ENCODE data around the gene DGKI.

Gene DGKI

DNA sequence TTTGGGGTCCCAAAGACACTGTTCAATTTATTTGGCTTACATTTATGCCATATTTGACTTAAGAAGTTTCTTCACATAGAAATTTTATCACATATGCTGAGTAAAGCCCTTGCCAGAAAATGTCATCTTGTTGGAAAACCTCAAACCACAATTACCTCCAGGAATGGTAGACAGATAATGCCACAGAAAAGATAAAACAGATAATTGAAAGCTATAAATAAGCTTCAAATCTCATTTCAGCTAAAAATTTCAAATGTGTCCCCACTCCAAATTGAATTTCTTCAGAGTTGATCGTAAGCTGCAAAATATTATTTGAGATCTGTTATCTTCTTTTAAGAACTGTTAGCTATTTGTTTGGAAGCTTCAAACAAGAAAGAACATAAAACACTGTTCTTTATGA lies 326.8 kb downstream of the DGKI start:
- no peak for DNase-seq

DNA sequence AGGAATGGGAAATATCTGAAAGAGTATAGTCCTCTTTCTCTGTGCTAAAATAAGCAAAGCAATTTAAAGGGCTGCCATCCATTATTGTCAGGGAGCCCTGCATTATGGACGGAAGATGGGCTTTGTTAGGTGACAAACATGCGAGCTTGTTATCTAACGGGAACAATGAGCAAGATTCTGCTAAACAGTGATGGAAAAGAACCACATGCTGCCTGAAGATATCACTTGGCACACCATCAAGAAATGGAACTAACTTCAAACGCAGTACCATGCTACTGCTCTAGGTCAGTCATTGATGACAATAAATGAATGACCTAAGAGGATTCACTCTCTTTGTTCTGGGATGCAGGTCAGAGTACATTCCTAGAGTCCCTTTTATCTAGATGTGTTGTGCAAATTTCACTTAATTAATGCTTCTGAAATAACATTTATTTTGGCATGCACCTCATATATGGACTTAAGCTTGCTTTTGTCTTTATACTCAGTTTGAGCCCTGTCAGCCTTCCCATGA lies 327.5 kb downstream of the DGKI start:
- DNase-seq, result no peak

DNA sequence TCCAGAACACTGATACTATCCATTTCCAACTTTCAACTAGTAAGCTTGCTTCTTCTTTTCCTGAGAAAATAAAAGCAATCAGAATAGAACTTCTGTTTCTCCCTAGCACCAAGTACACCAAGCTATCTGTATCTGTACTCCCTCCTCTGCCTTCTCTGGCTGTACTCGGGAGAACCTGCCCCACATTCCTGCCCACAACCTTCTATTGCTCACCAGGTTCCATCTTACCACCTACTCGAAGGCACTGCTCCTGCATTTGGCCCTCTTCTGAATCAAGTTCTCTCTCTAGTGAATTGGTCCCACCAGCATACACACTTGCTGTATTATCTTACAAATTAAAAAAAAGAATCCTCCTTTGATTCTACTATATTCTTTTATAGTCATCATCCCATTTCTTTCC lies 333.7 kb downstream of the DGKI start:
- DNase-seq, result no peak

DNA sequence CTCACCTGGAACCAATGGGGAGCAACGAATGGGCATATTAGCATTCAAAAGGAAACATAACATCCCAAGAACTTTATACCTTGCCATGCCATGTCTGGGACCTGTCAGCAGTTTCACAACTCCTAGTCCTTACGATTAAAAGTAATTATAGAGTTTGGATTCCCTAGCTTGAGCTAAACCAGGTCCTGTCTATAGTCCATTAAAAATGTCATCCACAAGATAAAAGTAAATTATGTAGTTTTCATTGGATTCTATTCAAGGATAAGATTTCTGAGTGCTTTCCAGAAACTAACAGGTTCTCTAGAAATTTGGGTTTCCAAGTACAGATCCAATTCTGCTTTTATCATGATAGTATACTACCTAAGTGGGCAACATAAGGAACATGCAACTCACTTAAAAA lies 339.7 kb downstream of the DGKI start:
- no peak for DNase-seq

DNA sequence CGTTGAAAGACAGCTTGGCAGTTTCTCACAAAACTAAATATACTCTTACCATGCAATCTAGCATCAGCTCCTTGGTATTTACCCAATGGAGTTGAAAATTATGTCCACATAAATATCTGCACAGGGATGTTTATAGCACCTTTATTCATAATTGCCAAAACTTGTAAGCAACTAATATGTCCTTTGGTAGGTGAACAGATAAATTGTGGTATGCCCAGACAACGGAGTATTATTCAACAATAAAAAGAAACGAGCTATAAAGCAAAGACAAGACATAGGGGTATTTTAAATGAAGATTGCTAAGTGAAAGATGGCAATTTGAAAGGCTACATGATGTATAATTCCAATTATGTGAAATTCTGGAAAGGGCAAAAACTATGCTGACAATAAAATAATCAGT lies 340.7 kb downstream of the DGKI start:
- DNase-seq, result no peak

DNA sequence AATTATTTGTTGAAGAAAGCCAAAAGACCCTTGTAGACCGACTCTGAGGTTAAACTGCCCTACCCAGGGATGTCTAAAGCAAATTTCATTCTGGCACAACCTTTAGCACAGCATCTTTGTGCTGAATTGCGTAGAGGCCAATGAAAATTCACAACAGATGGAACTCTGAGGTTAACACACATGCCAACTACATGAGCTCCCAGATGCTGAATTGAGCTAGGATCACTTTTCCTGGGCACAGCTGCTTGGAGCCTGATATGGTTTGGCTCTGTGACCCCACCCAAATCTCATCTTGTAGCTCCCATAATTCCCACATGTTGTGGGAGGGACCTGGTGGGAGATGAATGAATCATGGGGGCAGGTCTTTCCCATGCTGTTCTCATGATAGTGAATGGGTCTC lies 345.2 kb downstream of the DGKI start:
- no peak for DNase-seq

DNA sequence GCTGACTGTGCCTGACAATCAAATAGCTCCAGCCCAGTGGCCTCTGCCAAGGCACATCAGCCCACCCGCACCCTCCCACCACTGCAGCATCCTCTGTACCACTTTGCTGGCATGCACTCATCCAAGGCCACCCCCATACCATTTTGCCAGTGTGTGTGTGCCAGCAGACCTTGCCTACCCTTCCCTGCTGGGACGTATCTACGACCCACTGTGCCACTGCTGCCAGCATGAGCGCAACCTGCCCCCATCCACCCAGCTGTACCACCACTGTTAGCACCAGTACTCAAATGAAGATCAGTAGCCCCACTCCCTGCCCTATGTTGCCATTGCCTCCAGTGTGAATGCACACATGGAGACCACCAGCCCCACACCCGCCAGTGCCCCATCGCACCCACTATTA lies 353.9 kb downstream of the DGKI start:
- DNase-seq, result no peak

DNA sequence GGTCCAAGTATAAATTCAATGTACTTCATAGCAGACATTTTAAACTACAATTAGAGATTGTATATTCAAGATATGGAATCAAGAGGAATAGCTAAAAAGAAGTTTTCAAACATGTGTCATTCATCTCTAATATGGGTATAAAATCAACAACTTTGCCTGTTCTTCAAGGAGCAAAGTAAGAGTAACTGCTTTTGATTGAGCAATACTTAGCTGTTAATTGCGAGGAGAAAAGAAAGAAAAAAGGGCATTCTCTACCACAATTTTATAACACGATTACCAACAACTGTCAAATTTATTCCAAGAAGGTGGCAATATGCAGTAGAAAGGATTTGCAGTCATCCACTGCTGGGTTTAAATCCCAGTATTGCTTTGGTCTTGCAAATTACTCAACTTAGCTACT lies 356.9 kb downstream of the DGKI start:
- no peak for DNase-seq

DNA sequence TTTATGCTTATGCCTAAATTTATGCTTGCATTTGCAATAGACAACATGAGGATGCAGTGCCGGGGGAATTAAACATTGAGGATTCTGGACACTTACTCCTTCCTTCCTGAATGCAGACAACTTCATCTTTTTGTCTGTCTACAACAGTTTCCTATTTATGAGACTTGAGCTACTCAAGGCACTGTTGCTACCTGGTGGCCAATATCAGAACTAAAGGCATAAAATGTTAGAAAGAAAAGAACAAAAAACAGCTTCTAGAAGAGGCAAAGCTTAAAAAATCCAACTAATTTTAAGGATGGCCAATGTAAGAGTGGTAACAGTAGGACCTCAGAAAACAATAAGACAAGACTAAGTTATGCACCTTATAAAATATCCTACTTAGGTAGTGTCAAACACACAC lies 358.7 kb downstream of the DGKI start:
- no peak for DNase-seq

DNA sequence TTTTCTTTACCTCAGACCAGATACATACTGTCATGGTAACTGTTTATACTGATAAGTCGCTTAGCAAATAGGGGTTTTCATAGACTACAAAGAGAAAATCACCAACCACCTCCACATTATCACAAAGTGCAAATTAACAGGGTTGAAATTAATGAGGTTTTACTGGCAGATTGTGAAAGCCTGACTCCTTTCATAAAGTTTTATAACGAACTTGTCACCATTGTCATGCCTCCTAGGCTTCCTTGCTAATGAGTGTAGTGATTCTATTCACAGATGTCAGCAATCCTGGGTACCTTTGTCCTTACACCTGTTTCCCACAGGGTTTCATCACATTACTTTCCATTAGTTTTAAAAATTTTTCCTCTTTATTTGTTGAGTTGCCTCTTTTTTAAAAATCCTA lies 361.0 kb downstream of the DGKI start:
- DNase-seq, result no peak

DNA sequence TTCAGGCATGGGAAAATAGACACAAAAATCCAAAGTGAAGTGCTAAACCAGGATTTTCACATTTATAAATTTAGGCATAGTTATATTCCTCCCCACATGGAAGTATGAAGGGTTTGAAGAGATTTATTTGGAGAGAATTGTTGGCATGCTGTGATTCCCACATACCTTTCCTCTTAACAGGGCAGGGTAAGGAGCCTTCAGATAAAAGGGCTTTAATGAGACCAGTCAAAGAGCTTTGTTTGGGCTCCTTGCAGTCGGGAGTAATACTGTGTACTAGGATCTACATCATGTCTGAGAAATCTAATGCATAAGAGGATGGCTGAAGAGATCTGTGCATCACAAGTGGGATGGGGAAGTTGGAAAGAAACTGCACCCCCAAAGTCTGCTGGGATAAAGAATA lies 362.4 kb downstream of the DGKI start:
- DNase-seq, result no peak

DNA sequence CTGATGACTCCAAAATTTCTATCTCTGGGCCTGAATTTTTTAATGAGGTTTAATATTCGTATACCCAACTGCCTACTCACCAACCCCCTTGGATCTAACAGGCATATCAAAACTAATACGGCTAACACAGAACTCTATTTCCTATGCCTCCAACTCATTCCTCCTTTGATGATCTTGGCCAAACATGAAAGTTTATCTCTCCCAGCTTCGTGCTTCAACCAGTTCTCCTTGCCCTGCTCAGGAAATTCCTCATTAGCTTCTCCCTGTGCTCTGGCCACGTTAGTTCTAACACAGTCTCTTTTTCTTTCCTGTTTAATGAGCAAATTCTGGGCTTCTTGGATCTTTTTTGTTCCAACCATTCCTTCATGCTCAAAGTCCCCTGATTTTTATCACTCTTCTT lies 364.3 kb downstream of the DGKI start:
- DNase-seq, result no peak

DNA sequence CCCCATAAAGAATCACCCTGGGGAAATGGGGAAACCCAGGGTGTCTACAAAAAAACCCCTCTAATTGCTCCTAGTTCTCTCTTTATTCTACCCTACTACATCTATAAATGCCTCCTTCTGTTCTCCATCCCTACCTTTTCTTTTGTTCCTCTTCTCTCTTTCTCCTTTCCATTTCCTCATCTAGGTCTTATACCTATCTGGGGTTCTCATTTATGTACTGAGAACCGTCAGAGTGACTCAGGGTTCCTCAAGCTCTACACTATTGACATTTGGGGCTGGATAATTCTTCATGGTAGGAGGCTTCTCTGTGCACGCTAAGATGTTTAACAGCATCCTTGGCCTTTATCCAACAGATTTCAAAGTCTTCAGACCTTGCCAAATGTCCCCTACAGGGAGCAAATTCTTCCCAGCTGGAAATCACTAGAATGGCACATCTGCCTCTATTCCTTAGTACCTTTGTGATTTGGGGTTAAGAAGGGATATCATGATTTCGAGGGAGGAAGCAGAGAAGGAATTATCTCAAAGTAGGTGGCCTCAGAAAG lies 365.9 kb downstream of the DGKI start:
- peak; percentile 59 for DNase-seq

DNA sequence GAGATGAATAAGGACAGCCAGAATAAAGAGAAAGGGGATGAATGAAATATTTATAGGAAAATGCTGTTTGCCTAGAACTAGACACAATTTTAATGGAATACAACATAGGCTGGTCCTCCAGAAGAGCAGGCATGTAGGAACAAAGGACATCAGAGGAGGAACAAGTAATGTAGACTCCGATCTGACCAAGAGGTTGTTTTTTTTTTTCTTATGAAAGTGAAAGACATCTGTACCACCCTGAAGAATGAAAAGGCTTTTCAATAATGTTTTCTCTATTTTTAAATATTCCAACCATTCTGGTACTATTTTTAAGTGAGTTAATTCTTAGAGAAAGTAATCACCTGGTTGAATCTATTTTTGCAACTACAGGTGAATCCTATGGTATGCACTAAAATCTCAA lies 366.4 kb downstream of the DGKI start:
- DNase-seq, result no peak

DNA sequence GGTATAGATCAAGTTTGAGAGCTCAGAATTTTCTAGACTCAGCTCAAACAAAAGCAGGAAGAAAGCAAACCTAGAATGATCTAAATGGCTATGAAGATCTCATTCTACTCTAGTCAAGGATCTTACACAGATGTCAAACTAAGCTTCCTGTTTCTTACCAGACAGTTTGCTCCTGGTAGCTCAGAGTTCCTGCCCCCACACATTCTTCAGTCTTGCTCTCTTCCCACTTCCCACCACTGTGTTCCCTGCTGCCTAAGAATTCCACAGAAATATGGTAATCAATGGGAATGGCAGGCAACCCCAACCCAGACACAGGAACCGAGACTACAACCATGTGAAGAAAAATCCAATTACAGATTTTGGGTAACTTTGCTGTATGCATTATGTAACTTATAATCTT lies 369.8 kb downstream of the DGKI start:
- no peak for DNase-seq

DNA sequence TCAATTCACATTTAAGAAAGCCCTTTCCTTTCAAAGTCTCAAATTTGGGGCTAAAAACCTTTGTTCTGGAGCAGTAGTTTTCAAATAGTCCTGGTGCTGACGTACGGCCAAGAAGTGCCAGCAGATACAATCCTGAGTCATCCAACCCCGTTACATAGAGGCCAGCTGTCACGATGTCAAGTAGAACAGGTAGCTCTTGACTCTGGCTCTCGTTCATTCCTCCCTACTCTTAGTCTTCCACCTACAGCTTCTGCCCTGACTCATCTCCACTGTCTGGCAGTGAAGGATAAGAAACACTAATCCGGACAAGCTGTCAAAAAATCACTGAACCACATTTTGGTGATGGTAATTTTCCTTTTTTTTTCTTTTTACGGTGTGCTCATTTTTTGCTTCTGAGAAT lies 370.8 kb downstream of the DGKI start:
- no peak for DNase-seq

DNA sequence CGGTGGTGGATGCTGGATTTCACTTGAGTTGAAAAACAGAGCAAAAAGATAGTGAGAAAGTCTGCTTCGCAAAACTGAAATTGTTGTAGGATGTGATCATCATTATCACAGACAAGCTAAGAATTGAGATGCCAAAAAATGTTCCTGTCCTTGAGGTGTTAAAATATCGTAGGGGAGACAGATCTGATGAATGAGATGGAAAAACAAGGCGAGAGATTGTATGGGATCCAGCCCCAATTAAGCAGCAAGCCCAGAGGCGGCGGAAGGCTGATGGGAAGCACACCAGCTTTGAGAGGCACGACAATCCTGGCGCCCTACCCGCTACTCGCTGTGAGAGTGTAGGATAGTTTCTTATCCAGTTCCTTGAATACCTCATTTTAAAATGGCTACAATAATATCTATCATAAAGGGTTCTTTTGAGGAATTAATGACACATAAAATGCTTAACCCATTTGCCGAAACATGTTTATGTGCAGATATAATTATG lies 372.2 kb downstream of the DGKI start:
- no peak for DNase-seq

DNA sequence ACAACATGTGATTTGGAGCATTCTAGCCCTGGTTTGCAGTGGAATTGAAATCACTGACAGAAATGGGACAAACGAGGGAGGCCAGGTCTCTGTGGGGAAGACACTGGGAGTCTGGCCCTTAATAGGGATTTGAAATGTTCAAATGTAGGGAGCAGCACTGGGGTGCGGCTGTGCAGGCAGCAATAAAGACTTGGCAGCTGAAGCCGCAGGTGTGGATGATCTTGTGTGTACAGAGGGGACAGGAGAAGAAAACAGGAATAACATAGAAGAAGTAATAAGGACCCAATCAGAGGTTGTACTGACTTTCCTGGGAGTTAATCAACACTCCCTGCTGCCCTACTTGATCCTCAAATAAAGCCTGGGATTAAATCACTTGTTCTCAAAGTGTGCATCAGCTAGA lies 375.6 kb downstream of the DGKI start:
- no peak for DNase-seq

DNA sequence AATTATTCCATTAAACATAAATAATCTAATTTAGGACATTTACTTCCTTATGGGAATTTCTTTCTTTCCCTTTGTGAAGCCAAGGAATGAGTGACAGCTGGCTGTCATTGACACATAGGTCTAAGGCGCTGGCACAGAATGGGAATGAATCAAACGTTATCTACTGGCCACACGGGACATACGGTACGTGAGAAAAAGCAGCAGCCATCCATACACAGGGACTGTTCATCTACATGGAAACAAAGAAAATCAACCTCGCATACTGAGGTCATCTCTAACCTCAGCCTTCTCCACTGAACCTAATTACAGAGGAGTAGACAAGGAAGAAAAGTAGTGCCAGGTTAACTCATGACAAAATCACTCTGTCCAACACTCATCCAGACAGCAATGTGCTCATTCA lies 376.9 kb downstream of the DGKI start:
- no peak for DNase-seq

DNA sequence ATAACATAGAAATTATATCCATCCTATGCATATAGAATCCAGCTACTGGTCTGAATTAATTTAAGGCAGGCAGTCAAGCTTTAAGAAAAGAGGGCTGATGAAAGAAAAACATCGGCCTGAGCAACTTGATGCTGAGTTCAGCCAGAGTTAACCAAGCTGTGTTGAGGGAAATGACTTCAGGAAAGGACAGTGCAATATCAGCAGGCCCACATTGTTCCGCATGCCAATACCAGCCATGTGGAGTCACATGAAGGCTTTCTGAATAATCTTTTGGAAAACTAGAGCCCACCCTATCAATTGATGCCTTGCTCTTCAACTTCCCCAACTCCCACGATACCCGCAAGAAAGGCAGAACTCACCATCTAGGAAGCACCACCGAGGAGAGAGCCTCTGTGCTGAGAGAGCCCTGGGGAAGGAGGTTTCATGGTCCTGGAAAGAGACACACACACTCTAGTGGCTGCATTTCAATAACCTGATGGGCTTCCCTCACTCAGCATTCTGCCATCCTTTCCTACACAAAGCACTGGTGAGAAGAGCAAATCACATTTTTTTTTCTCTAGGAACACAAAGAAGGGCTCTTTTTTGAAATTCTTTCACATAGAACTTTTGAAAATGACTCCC lies 377.5 kb downstream of the DGKI start:
- DNase-seq, result no peak

DNA sequence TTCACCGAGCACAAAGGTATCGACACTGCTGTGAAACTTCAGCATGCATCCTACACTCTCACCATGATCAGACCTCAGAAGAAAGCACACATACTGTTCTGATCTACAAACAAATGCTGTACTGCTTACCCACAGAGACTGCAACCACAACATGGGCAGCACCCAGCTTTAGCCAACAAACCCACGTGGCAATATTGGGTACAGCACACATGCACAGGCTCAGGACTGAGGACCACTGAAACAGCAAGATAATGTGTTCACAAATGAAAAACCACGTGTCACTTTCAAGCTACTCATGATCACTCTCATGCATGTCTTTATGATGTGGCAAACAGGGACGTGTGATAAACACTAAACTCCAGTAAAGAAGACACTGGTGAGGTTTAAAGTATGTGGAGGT lies 383.9 kb downstream of the DGKI start:
- DNase-seq, result no peak

DNA sequence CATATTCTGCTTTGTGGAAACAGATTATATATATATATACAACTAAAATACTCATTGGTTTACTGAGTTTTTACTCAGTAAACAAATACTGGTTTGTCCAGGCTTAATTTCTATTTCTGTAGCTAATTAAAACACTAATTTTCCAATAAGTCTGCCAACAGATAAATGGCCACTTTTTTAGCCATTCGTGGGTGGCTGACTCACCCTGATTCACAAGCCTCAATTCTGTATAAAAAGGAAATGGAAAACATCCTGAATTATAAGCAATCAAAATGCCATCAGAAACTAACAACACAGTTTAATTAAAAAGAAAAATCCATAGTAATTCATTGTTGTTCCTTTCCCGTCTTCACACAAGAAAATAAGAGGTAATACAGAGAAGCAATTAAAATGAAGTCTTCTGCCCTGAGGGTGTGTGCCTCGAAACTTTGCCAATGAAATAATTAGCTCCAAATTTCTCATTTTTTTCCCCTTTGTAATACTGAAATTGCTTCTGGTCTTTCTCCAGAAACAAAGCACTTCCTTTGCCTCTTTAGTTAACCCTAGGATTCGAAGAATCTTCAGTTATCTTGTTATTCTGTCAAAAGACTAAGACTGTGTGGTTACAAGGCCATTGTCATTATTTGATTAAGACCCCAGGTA lies 384.6 kb downstream of the DGKI start:
- no peak for DNase-seq

DNA sequence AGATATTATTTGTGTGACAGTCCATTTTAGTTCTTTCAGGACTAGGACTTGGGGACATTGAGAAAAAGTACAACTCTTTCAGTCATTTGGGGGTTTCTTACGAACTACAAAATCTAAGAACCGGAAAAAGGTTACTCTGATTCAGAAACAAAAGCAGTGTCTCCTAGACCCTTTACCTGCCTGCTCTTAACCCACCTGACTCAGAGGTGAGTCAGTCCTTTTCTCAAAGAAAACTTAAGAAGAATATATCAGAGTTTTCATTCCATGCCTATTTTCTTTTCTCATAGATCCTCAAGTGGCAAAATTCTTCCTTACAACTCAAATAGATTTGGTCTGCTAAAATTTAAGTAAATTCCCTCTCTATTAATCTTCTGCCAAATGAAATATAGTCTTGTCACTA lies 388.4 kb downstream of the DGKI start:
- no peak for DNase-seq

DNA sequence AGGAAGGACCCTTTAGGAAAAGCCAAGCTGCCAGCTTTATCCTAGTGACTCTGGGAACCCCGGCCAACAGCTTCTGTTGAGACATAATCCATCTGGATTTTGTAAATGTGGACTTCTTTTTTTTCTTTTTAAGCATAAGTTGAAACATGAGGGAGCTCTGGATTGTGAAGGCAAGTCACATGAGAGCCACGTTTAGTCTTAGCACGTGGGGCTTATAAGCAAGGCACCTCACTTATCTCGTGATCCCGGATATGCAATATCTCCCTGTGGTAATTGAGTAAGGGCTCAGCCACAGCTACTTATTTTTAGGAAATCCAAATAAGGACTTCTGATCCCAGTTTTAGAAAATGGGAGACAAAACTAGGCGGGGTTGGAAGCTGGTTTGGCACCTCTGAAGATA lies 392.0 kb downstream of the DGKI start:
- no peak for DNase-seq

DNA sequence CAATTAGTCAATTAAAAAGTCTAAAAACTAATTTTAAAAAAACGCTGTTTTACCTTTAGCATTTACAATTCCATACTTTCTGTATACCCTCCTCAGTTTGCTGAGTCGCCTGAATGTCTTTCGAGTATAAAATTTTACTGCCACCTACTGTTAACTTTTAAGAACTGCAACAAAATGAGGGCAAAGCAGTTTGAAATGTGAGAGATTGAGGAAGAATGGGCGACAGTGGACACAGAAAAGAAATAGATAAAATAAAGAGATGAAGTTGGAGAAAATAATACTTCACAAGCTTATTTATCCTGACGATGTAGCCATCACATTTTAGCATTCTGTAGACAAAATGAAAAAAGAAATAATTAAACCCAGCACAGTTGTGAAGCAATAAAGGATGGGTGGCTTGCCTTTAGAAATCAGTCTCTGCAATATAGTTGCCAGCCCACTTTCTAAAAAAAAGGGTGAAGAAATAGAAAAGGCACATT lies 392.5 kb downstream of the DGKI start:
- DNase-seq, result peak; percentile 10
